Activated CD4-positive, alpha-beta T cell treated with anti-CD3 and anti-CD28 coated beads, Interleukin-2, amount 50 U/mL, for 24 hours (primary cell): ENCODE results near the gene NACC1.
"Not testable (repeated sequence)": the region's sequence is repeated elsewhere in the genome, so short reads cannot be mapped to it uniquely, and the experiment has no call there.

Experiments used
- DNase-seq, 2 donors: peaks; one replicate each; pipeline ENCODE4 v3.0.0-alpha.2; 2020; ENCODE audit warnings: low read depth in 1 of 2, low spot score in 1 of 2

Gene NACC1

GRCh38 chr19:13138171-13138915 is 20.3 kb downstream of the NACC1 start:
- no peak for DNase-seq

- DNase-seq, result no peak
Observed at GRCh38 chr19:13138916-13139198, 20.8 kb downstream of the NACC1 start.

- no peak for DNase-seq
Observed at GRCh38 chr19:13139633-13140311, 21.7 kb downstream of the NACC1 start.

- DNase-seq, result no peak
Observed at GRCh38 chr19:13146763-13147563, 28.9 kb downstream of the NACC1 start.

- not testable (repeated sequence) for DNase-seq
Observed at GRCh38 chr19:13149173-13149627, 31.1 kb downstream of the NACC1 start.

GRCh38 chr19:13149628-13150186 is 31.6 kb downstream of the NACC1 start:
- DNase-seq, result no peak

- peak; percentile 81 to 91 for DNase-seq
Observed at GRCh38 chr19:13150187-13150930, 32.3 kb downstream of the NACC1 start, which contains the start of the genes IER2 and STX10. TSS of gene IER2 (plus strand) at chr19:13150411. CDS start at chr19:13153187, 2,776 bp downstream. TSS of gene STX10 (minus strand) at chr19:13150375. CDS start at chr19:13150173, 202 bp downstream.

GRCh38 chr19:13150931-13151604 is 33.0 kb downstream of the NACC1 start:
- DNase-seq, result no peak

GRCh38 chr19:13151605-13152355 is 33.7 kb downstream of the NACC1 start:
- DNase-seq, result peak; percentile 92 to 94

- no peak for DNase-seq
Observed at GRCh38 chr19:13152356-13152973, 34.4 kb downstream of the NACC1 start.

- peak; percentile 96 to 99 for DNase-seq
Observed at GRCh38 chr19:13152974-13153568, 35.0 kb downstream of the NACC1 start.

- DNase-seq, result no peak
Observed at GRCh38 chr19:13153569-13154240, 35.6 kb downstream of the NACC1 start.

- peak; percentile 45 to 51 for DNase-seq
Observed at GRCh38 chr19:13154241-13154778, 36.2 kb downstream of the NACC1 start.

GRCh38 chr19:13154911-13155471 is 36.9 kb downstream of the NACC1 start:
- DNase-seq, result peak; percentile 62 to 72

- DNase-seq, result peak in 1 of 2 donors; percentile 37
Observed at GRCh38 chr19:13155472-13156359, 37.7 kb downstream of the NACC1 start.

- DNase-seq, result no peak
Observed at GRCh38 chr19:13159713-13160112, 41.6 kb downstream of the NACC1 start.
